Measurements from ENCODE around the gene BIN1. TPM values are rescaled to one million over a fixed set of nuclear protein-coding genes. Genes with fewer than 3 reads are reported as not detected.

Gene BIN1
- total RNA-seq, 1 donor from 2014 or later: 65.2 TPM

DNA sequence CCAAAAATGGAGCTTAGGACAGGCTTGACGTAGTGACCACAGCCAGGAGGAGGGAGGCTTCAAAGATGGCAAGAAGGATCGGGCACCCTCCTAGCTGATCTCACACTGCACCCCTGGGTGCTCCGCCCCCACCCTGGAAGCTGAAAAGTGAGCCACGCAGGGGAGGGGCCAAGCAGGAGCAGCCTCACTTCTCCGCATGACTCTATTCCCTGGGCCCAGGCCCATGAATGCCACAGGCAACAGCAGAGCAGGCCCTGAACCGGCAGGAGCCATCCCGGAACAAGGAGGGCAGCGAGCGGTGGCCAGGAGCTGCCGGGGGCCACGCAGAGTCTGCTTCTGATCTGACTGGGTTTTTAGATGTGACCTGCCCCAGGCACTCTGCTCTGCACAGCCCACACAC, 30.0 kb downstream of the BIN1 start:
- no peak for DNase-seq (ENCODE audit: extremely low read depth, low read depth, low spot score)

DNA sequence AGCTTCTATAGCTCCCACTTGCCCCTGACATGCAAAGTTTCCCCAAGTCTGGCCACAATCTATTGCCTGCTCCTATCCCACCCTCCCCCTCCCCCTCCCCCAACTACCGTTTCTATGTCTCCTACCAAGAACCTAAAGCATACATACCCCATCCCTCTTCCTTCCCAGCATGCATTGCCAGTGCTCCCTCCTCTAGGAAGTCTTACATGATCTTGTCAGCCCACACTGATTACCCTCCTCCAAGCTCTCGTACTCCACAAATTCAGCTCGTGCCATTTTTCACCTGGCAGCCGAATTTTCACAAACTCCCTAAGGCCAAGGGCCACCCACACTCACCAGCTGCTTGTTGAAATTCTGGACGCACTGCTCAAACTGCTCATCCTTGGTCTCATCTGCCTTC, 30.7 kb downstream of the BIN1 start:
- no peak for DNase-seq (ENCODE audit: extremely low read depth, low read depth, low spot score)

DNA sequence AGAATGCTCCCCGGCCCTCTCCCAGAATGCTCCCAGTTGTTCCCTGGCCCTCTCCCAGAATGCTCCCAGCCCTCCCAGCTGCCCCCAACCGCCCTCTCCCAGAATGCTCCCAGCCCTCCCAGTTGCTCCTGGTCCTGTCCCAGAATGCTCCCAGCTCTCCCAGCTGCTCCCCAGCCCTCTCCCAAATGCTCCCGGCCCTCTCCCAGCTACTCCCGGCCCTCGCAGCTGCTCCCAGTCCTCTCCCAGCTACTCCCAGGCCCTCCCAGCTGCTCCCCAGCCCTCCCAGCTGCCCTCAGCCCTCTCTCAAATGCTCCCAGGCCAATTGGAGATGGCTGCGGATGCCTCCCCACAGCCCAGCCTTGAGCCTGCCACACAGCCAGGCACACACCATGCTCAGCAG, 31.1 kb downstream of the BIN1 start:
- no peak for DNase-seq (ENCODE audit: extremely low read depth, low read depth, low spot score)

DNA sequence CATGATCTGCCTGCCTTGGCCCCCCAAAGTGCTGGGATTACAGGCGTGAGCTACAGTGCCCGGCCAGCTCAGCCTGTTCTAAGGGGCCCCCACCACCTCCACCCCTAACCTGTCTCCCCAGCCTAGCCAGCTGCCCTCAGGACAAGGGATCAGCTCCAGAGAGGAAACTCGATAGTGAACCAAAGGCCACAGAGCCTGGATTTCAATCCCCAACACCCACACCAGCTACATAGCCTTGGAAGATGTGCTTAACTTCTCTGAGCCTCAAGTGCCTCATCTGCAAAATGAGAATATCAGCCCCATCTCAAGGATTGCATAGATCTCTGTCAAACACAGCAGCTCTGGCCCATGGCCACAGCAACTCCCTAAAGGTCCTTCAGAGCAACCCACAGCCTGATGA, 32.0 kb downstream of the BIN1 start:
- no peak for DNase-seq (ENCODE audit: extremely low read depth, low read depth, low spot score)

DNA sequence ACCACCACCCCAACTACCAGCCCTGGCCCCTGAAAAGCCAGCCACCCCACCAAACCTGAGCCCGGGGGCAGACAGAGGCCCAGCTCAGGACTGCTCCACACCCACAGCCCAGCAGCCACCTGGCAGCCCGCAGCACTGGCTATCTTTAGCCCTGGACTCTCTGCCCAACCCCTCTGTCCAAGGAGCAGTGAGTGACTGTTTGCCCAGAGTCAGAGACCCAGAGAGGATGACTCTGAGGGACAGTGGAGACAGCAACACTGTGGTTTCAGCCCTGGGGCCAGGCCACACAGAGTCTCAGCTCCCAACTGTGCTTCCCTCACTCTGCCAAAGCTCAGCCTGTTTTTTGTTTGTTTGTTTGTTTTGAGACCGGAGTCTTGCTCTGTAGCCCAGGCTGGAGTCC, 32.6 kb downstream of the BIN1 start:
- no peak for DNase-seq (ENCODE audit: extremely low read depth, low read depth, low spot score)

DNA sequence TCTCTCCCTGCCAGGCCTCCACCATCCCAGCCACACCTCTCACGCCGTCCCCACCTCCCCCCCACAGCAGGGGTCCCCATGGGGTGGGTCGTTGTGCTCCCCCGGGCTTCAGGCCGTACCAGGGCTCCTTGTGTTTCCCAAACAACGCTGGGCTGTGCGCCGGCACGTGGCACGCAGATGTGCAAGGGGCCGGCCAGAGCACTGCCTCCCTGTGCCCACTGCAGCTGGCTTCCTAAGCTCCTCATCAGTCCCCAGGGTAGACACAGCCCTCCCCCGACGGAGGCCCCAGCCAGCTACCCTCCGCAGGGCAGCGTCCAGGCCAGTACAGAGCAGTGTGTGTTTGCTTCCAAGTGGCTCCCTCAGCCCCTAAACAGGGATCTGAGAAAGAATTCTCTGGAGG, 34.0 kb downstream of the BIN1 start:
- DNase-seq (ENCODE audit: extremely low read depth, low read depth, low spot score): no peak

DNA sequence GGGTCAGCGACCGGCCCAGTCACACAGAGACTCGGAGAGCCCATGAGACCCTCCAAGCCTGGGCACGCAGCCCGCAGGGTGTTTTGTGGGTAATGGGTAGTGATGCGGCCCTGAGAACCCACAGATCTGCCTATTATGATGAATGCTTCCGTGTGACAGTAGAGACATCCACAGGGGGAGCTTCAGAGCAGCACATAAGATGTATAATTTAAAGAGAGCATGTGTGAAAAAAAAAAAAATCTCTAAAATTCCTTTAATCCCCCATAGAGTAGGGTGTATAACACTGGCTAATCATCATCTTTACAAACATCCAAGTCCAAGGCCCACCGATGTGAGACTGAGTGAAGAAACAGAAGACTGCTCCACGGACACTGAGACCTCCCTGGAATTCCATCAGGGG, 34.6 kb downstream of the BIN1 start:
- DNase-seq (ENCODE audit: extremely low read depth, low read depth, low spot score): no peak

DNA sequence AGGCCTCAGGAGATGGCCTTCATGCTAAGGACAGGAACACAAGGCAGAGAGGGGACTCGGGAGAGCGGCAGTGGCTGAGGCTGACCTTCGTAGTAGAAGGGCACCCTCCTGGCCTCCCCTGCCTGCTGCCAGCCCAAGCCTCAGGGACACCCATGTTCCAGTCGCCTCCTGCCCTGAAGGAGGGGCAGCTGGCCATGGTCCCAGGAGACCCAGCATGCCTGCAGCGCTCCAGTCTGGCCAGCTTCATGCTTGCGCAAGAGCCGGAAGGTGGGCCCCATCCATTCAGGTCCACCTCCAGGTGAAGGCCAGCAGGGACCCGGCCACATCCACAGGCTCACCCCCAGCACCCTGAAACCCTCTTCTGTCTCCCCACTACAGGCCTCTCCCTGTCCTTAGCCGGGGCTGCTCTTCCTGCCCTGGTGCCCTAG, 35.0 kb downstream of the BIN1 start:
- DNase-seq (ENCODE audit: extremely low read depth, low read depth, low spot score): no peak

DNA sequence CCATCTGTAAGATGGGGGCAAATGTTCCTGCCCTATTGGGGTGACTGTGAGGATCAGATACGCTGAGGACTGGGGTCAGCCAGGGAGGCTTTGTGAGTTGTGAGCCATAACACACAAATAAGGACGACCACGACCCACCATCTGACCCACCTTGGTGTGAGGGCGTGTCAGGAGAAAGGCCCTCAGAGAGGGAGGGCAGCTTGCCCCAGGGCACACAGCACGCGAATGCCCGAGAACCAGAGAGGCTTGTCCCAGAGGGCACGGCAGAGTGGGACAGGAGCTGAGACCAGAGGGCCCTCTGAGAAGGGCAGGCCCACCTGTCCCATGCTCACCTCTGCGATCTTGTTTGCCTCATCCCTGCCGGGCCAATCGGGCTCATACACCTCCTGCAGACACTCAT, 36.7 kb downstream of the BIN1 start:
- DNase-seq (ENCODE audit: extremely low read depth, low read depth, low spot score): no peak

DNA sequence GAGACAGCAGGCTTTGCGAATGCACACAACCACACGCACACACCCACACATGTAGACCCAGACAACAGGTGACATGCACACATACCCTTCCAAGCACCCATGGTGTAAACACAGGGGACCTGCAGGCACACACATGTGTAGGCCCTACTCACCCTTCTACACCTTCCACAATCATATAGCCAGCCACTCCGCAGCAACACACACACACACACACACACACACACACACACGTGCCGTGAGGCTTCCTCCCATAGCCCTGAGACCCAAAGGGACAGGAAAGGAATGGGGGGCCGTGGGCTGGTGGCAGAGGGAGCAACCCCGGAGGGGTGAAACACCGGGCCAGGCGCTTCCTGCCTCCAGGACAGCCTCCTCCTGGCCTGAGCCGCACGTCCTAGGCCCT, 37.4 kb downstream of the BIN1 start:
- DNase-seq (ENCODE audit: extremely low read depth, low read depth, low spot score): no peak

DNA sequence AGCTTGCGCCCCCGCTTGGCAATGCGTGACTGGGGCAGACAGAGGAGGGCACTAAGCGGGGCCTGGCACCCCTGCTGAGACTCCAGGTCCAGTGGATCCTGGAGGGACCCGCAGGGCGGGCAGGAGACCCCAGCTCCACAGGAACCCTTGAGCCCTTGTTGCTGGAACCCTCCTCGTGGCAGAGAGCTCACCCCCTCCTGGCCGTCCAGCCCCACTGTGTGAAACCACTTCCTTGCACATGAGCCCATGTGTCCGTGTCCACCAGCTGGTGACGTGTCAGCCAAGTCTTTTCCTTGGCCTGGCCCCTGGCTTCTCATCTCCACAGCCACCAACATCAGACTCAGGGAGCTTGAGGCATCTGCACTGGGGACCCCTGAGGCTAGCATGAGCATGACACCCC, 38.0 kb downstream of the BIN1 start:
- no peak for DNase-seq (ENCODE audit: extremely low read depth, low read depth, low spot score)

DNA sequence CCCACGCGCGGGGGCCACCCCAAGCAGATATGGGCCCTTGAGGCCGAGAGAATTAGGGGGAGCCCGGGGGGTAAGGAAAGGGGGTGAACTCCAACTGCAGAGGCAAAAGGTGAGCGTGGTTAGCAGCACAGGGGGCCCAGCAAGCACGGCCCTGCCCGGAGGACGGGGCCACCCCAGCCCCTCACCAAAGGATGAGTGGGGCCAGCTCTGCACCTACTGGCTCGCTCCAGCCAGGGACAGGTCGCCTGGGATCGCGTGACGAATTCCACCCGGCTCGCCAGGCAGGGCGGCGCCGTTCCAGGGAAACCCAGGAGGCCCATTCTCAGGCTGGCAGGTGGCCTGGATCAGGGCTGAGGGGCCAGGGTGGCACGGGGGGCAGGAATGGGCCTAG, 38.6 kb downstream of the BIN1 start:
- DNase-seq (ENCODE audit: extremely low read depth, low read depth, low spot score): no peak

DNA sequence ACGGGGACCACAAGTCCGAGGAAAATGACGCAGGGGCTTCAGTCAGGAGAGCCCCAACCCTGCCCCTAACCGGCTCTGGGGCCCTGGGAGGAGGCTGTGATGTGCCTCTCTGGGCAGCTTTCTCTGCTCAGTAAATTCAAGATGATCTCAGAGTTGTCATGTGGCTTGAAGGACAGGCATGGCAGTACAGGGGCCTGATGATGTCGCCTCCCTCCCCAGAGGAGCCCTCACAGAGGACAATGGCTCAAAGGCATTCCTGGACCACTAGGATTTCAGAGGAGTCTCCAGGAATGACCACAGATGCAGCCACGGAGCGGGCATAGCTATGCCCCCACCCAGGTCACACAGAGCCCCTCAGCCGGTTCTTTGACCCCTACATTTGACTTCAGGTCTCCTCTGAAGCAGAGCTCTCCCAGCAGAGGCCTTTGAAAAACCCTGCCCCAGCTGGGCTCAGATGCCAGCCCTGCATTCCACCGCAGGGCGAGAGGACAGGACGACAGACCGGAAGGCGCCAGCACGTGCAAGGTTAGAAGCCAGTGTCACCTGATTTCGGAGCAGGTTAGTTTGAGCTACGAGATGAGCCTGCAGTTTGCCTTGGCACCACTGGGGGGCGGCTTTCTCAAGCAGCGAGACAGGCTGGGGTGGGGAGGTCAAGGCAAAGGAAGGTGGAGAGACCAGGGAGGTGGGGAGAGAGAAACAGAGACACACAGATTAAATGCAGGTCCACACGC, 39.2 kb downstream of the BIN1 start:
- no peak for DNase-seq (ENCODE audit: extremely low read depth, low read depth, low spot score)

DNA sequence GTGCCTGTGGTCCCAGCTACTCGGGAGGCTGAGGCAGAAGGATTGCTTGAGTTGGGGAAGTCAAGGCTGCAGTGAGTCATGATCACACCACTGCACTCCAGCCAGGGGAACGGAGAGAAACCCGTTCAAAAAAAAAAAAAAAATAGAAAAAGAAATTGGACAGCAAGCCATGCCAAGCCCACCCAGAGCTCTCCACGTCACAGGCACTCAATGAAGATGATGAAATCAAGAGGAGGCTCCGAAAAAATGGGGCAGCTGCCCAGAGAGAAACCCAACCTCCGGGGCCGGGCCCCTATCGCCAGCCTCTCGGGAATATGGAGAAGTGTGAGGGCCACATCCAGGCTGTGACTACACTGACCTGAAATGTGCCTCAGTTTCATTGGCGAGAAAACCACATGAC, 40.0 kb downstream of the BIN1 start:
- no peak for DNase-seq (ENCODE audit: extremely low read depth, low read depth, low spot score)

DNA sequence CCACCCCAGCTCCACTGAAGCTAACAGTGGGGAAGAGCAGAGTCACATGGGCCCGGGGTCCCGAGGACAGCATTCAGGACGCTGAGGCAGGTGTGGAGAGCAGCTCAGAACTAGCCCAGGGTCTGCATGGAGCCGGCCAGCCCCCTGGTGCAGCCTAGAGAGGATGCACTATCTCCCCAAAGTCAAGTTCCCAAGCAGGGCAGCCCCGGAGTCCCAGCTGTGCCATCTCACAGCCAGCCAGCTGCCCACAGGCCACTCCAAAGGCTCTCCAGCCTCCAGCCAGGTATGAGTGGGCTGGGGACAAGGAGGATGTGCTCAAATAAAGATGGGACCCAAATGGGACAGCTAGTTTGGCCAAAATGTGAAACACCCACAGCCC, 41.0 kb downstream of the BIN1 start:
- DNase-seq (ENCODE audit: extremely low read depth, low read depth, low spot score): no peak

DNA sequence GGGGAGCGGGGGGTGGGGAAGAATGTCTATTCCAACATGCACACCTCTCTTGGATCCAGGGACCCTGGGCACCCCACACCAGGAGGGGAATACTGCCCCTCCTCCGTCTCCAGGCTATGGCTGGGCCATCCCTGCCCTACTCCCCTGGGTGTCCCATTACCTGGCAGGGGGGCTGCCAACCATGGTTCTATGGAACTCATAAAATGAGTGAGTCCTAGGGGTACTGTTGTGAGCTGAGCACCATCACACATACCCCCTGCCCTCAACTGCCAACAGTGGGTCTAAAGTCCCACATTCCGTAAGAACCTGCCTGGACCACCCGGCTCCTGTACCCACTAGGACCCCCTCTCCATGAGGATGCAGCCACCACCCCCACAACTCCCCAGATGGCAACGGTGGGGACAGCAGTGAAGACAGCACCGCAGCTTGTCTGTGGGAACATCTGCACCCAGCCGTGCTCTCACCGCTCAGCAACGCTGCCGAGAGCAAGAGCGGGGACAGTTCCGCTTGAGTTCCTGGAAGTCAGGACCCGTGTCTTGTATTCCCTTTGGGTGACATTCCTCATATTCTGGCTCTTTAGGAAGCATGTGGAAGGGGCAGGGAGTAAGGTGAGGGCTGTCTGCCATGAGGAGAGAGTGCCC, 41.5 kb downstream of the BIN1 start:
- DNase-seq (ENCODE audit: extremely low read depth, low read depth, low spot score): no peak

DNA sequence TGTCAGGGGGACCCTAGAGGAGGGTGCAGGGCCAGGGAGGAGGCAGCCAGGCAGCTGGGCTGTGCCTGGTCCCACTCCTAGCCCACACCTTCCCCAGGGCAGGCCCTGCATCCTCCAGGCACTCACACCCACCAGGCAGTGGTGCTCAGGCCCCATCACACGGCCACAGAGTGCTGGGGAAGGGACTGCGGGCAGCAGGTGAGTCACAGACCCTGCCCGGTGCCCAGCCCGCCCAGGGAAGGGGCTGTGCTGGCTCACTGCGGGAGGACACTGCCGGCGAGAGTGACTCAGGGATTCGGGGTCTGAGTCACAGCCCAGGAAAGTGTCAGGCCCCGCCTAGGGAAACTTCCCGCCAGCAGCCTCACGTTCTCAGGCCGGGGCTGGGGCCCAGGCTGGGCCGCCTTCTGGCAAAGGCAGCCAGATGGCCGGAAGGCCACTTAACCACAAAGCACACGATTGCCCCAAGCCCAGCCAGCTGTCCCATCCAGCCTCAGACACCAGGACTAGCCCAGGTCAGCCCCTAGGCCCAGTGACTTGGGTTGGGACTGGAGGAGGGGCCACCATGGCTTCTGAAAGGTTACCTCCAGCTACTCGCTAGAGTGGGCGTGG, 42.2 kb downstream of the BIN1 start:
- no peak for DNase-seq (ENCODE audit: extremely low read depth, low read depth, low spot score)

DNA sequence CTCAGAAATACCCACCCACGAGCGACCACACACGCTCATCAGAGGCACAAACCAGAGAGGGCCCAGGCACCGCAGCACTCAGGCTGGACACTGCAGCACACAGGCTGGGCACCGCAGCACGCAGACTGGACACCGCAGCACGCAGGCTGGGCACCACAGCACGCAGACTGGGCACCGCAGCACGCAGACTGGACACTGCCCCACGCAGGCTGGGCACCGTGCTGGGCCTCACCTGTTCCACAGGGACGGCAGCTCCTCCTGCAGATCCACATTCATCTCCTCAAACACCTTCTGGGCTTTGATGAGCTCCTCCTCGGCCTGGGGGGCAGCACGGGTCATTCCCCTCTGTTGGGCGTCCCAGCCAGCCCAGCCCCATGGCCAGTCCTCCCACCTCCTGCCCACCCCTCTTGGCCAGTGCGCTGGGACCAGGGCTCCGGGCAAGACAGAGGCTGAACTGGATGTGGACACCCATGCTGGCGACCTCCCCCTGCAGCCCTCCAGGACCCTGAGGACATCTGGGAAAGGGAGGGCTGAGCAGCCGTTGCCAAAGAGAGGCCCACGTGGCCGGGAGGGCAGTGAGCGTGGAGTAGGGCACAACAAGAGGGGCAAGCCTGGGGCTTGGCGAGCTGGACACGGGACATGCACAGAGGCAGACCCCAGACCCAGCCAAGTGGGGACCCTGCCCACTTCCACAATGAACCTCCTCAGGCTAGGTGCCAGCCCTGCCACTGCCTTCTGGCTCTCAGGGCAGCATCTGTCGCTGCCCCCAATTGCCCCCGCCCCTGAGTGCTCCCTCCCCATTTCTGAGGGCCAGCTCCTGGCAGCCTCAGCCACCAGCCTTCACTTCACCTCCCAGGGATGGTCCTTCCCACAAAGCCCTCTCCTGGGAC, 43.0 kb downstream of the BIN1 start:
- DNase-seq (ENCODE audit: extremely low read depth, low read depth, low spot score): no peak

DNA sequence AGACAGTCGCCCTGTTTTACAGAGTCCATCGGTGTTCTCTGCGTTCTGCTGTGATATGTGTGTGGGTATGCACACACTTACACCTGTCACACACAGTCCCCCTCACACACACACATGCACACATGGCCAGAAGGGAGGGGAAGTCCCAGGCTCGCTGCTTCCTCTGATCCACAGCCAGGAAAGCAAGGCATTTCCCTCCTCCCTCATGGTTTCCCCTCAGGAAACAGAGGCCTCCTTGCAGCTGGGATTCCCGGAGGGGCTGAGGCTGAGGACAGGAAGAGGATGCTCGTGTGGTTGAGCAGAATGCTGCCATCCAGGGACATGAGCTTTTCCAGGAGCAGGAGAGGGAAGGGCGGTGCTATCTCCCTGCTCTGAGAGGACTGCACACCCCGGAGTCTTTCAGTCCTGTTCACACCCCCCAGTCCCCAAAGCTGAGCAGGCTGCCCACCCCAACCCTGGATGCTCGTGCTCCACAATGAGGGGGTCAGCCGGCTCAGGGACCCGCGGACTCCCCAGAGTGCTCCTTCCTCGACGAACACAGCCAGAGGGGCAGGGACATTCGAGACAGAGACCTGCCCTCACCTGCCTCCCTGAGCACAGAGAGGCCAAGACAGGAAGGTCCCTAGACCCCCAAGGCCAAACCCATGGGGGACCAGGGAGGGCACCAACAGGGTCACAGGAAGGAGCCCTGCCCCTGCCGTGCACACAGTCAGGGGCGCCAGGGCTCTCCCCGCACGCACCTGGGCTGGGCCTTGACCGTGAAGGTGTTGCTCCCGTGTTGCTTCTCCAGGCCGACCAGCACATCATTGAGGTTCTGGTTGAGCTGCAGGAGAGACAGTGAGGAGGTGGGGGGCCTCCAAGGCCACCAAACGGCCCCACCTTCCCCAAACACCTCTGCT, 45.3 kb downstream of the BIN1 start:
- DNase-seq (ENCODE audit: extremely low read depth, low read depth, low spot score): peak; percentile 81

DNA sequence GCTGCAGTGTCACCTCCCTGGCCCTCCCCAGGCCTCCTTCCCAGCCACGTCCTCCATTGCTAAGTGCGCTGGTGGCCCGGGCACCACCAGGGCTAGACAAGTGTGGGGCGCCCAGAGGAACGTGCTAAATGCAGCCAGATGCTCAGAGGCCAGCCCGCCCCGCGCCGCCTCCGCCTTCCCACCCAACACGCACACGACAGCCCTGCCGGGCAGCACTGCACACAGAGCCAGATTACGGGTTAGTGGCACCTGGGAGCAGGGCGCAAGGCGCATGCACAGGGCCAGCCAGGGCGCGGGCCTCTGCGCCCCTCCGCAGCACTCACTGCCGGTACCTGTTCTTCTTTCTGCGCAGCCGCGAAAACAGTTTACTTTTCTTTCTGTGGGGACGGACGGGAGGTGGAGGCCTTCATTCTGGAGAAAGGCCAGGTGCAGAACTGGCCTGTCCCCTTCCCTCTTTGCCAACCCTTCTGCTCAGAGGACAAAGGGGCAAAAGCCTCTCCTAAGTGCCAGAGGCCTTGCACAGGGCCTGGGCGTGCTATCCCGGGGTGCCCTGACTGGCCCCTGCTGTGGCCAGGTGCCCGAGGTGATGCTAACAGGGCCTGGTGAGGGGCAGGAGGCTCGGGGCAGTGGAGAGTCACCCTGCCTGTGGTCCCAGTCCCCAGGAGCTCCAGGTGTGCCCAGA, 46.5 kb downstream of the BIN1 start:
- no peak for DNase-seq (ENCODE audit: extremely low read depth, low read depth, low spot score)
